Measurements from ENCODE around the gene ZBTB46. TPM values are rescaled to one million over a fixed set of nuclear protein-coding genes. Genes with fewer than 3 reads are reported as not detected.
"Not testable (repeated sequence)": the region's sequence is repeated elsewhere in the genome, so short reads cannot be mapped to it uniquely, and the experiment has no call there.

Gene ZBTB46
- total RNA-seq, 1 donor from 2014 or later, result 1.7 TPM

DNA sequence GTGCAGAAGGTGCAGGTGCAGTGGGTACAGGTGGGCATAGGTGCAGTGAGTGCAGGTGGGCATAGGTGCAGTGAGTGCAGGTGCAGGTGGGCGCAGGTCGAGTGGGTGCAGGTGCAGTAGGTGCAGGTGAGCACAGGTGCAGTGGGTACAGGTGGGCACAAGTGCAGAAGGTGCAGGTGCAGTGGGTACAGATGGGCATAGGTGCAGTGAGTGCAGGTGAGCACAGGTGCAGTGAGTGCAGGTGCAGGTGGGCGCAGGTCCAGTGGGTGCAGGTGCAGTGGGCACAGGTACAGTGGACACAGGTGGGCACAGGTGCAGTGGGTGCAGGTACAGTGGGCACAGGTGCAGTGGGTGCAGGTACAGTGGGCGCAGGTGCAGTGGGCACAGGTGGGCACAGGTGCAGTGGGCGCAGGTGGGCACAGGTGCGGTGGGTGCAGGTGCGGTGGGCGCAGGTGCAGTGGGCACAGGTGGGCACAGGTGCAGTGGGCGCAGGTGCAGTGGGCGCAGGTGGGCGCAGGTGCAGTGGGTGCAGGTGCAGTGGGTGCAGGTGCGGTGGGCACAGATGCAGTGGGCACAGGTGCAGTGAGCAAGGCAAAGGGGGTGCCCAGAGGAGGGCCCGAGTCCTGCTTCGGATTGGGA lies 15.3 kb downstream of the ZBTB46 start:
- DNase-seq (ENCODE audit: low spot score), result no peak

DNA sequence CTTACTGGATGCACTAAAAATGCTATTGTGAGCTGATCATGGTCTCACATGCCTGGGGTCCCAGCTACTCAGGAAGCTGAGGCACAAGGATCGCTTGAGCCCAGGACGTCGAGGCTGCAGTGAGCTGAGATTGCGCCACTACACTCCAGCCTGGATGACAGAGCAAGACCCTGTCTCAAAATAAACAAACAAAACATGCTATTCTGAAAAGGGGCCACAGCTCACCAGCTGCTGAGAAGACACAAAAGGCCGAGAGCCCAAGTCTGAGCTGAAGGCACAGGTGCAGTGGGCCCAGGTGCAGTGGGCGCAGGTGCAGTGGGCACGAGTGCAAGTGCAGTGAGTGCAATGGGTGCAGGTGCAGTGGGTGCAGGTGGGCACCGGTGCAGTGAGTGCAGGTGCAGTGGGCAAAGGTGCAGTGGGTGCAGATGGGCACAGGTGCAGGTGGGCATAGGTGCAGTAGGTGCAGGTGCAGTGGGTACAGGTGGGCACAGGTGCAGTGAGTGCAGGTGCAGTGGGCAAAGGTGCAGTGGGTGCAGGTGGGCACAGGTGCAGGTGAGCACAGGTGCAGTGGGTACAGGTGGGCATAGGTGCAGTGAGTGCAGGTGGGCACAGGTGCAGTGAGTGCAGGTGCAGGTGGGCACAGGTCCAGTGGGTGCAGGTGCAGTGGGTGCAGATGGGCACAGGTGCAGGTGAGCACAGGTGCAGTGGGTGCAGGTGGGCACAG lies 16.0 kb downstream of the ZBTB46 start:
- no peak for DNase-seq (ENCODE audit: low spot score)

DNA sequence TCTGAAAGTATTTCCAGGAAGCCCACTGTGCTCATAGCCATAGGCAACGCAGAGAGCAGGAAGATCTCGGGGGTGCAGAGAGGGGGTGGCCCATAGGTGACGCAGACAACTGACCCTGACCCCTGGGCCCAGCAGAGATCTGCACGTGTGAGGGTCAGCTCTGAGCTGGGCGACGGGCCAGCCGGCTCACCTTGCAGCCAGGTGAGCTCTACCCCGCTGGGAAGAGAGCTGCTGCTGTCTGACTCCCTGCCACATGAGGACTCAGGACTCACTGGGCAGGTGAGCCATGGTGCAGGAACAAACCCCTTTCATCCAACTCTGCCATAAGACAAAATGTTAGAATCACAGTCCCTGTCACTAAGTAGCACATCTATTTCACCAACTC lies 19.6 kb downstream of the ZBTB46 start:
- DNase-seq (ENCODE audit: low spot score), result no peak

DNA sequence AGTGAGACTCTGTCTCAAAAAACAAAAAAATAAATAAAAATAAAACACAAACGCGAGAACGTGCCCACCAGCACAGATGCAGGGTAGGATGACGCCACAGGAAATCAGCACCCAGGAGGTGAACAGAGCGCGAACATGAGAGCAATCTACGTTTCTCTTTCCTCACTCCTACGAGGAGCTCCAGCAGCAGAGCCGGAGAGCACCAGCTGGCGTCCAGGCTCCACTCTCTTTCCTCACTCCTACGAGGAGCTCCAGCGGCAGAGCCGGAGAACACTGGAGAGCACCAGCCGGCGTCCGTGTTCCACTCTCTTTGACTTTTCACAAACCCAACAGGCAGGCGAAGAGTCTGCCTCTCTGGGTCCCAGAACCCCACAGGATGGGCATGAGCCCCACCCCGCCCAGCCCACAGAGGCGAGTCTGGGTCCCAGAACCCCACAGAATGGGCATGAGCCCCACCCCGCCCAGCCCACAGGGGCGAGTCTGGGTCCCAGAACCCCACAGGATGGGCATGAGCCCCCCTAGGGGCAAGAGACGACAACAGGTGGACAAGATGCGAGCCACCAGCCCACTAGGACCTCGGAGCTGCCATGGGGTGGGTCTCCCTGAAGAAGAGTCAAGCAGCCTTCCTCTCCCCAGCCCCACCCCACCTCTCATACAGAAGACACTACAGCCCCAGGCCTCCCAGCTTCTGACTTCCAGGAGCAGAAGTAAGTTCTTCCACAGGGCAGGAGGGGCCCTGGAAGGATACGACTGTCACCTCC lies 20.2 kb downstream of the ZBTB46 start:
- no peak for DNase-seq (ENCODE audit: low spot score)

DNA sequence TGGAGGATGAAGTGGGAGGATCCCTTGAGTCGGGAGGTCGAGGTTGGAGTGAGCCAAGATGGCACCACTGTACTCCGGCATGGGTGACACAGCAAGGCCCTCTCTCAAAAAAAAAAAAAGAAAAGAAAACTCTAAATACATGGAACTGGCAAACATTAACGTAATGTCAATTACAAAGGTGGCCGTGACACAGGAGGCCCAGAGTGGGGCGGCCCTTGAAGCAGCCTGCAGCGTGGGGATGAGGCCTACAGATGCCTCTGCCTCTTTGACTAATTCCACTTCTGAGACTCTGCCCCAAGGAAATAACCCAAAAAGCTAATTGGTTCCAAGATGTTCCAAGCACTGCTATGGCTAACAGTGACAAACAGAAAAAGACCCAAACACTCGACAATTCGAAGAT lies 21.2 kb downstream of the ZBTB46 start:
- DNase-seq (ENCODE audit: low spot score), result no peak

DNA sequence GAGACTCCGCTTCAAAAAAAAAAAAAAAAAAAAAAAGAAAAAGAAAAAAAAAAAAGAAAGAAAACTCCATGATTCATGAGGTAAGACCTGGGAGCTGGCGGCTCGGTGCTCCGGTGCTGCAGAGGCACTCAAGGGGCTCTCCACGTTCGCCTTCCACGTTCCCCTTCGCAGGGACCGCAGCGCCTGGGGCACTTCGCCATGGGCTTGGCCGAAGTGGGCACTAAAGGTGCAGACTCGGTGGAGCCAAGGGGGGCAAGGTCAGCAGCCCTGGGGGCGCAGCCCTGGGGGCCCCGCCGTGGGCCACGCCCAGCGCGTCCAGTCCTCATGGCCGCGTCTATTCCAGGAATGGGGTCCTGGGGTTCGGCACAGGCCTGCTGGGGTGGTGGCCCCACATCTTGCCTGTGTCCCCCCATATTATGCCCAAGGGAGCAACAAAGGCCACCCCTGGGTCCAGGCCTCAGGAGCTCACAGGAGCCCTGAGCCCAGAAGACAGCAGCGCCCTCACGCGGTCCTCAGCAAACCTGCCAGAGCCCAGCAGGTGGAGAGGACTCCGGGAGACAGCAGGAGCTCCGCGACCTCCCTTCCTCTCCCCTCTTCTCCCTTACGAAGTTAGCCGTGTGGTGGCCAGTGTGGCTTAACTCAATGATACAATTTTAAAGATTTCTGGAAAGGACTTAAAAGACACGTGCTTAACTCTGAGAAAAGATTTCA lies 21.9 kb downstream of the ZBTB46 start:
- DNase-seq (ENCODE audit: low spot score), result no peak

DNA sequence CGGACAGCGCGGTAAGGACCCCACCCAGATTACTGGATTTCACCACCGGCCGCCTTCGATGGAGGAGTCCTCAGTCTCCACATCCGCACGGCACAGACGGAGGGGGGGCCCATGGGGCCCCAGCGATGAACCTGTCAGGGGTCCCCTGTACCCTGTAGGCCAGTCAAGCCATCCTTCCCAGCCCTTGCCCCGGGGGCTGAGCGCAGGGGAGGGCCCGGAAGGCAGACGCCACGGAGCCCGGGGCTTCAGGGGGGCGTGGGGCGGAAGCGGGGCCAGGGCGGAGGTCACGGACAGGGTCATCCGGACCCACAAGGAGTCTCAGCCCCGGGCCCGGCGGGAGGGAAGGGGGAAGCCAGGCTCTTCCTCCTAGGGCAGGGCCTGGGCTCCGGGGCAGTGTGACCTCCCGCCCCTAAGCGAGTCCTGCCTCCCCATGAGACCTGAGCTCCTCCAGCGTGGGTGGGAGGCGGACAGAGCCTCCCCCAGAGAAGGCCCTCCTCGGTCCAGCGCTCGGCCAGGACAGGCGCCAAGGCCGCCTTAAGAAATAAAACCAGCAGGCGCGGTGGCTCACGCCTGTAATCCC lies 22.8 kb downstream of the ZBTB46 start:
- no peak for DNase-seq (ENCODE audit: low spot score)

DNA sequence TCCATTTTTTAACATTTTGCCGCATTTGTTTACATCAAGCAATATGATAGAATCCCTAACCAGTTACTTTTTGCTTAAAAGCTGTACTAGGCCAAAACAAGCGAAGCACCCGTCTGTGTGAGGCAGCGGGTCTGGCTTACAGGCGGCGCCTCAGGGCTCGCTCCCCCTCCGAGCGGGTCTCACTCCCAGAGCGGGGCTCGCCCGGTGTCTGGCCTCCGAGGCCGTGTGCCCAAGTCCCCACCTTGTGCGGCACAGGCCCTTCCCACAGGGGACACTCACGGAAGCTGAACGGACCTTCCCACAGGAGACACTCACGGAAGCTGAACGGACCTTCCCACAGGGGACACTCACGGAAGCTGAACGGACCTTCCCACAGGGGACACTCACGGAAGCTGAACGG lies 23.4 kb downstream of the ZBTB46 start:
- no peak for DNase-seq (ENCODE audit: low spot score)

DNA sequence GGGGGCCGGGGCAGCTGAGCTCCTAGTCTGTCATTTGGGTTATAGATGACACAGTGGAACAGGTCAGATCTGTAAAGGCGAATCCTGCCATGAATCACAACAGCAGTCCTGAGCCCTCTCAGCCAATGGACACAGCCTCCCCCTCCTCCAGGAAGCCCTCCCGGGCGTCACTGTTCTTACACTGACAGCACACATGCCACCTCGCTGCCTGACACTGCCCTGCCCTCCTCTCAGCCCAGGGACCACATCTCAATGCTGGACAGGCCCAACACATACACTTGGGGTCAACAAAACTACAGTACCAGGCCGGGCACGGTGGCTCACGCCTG lies 26.8 kb downstream of the ZBTB46 start:
- no peak for DNase-seq (ENCODE audit: low spot score)

DNA sequence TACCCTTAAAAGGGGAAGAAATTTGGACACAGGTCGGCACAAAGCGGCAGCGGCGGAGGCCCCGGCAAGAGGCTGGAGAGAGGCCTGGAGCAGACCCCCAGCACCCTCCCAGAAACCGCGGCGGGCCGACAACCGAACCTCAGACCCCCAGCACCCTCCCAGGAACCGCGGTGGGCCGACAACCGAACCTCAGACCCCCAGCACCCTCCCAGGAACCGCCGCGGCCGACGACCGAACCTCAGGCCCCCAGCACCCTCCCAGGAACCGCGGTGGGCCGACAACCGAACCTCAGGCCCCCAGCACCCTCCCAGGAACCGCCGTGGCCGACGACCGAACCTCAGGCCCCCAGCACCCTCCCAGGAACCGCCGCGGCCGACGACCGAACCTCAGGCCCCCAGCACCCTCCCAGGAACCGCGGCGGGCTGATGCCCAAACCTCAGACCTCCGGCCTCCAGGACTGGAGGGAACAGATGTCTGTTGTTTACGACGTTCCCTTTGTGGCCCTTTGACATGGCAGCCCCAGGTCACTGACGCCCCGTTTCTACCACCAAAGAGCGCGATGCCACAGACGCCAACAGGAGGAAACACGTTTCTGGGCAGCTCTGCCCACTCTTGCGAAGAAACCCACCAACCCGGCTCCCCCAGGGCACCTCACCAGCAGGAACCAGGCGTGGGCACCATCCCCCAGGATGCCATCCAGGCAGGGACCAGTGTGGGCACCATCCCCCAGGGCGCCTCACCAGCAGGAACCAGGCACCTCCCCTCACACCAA lies 28.4 kb downstream of the ZBTB46 start:
- DNase-seq (ENCODE audit: low spot score), result no peak

DNA sequence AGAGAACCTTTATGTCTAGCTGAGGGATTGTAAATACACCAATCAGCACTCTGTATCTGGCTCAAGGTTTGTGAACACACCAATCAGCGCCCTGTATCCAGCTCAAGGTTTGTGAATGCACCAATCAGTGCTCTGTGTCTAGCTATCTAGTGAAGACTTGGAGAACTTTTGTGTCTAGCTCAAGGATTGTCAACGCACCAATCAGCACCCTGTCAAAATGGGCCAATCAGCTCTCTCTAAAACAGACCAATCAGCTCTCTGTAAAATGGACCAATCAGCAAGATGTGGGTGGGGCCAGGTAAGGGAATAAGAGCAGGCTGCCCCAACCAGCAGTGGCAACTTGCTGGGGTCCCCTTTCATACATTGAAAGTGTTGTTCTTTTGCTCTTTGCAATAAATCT lies 29.9 kb downstream of the ZBTB46 start:
- DNase-seq (ENCODE audit: low spot score), result not testable (repeated sequence)

DNA sequence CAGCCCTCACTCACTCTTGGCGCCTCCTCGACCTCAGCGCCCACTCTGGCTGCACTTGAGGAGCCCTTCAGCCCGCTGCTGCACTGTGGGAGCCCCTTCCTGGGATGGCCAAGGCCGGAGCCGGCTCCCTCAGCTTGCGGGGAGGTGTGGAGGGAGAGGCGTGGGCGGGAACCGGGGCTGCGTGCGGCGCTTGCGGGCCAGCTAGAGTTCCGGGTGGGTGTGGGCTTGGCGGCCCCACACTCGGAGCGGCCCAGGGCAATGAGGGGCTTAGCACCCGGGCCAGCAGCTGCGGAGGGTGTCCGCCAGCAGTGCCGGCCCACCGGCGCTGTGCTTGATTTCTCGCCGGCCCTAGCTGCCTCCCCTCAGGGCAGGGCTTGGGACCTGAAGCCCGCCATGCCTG lies 30.7 kb downstream of the ZBTB46 start:
- DNase-seq (ENCODE audit: low spot score), result not testable (repeated sequence)

DNA sequence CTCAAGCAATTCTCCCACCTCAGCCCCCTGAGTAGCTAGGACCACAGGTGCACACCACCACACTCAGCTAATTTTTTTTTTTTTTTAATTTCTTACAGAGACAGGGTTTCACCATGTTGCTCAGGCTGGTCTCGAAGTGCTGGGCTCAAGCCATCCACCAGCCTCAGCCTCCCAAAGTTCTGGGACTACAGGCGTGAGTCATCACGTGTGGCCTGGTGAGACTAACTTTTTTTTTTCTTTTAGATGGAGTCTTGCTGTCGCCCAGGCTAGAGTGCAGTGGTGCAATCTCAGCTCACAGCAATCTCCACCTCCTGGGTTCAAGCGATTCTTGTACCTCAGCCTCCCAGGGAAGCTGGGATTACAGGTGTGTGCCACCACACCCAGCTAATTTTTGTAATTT lies 31.9 kb downstream of the ZBTB46 start:
- DNase-seq (ENCODE audit: low spot score), result not testable (repeated sequence)

DNA sequence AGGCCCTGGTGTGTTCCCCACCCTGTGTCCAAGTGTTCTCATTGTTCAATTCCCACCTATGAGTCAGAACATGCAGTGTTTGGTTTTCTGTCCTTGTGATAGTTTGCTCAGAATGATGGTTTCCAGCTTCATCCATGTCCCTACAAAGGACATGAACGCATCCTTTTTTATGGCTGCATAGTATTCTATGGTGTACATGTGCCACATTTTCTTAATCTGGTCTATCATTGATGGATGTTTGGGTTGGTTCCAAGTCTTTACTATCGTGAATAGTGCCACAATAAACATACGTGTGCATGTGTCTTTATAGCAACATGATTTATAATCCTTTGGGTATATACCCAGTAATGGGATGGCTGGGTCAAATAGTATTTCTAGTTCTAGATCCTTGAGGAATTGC lies 33.9 kb downstream of the ZBTB46 start:
- not testable (repeated sequence) for DNase-seq (ENCODE audit: low spot score)

DNA sequence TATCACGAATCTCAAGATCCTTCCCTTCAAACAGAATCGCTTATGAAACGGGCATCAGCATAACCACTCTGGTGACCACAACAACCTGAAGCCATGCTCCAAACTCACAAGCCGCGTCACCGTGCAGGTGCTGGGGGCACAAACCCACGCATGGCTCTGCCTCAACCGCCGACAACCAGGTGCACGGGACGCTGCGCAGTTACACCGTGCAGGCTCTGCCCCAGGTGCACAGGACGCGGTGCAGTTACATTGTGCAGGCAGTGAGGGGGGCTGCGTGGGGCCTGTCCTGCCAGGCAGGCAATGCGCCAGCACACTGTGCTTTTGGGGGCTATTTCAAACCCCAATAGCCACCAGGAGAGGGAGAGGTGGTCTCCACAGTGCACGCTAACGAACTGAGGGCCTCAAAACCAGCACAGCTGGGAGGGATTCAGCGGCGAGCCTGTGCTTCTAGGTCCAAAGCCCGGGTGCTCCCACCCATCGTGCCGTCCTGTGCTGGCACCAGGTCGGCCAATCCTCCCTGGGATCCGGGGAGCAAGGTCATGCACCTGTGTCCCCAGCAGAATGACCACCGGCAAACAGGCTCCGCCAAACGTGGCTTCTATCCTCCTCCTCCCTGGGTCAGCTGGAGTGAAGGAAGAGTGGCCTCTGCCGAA lies 35.8 kb downstream of the ZBTB46 start:
- DNase-seq (ENCODE audit: low spot score), result no peak

DNA sequence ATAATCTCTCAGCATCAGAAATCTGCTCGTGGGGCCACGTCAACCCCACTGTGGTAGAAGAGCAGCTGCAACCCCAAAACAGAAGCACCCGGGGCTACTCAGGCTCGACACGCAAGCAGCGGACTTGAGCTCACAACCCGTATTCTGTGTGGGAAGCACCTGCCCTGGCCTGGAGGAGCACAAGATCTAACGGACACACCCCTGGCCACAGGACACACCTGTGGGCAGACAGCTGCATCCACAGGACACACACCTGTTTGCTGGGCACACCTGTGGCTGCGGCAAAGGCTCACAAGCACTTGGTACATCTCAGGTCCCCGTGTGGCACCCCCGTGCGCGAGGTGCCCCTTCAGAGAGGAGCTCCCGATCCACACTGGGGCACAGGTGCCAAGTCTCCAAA lies 36.5 kb downstream of the ZBTB46 start:
- DNase-seq (ENCODE audit: low spot score), result no peak

DNA sequence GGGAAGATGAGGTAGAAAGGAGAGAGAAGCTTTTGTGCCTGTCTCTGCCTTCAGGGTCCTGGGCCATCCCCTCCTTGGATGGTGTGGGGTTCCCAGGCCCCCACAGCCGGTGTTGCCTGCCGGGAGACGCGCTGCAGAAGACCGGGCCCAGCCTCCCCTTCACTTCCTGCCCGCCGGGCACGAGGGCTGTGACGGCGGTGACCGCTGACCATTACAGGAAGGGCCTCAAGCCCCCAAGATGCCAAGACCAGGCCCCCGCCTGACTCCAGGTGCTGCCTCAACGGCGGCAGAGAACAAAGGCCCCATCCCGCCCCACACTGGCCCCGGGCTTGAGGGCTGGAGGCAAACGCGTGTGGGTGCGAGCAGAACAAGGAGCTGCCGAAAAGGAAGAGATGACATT lies 38.2 kb downstream of the ZBTB46 start:
- DNase-seq (ENCODE audit: low spot score), result no peak

DNA sequence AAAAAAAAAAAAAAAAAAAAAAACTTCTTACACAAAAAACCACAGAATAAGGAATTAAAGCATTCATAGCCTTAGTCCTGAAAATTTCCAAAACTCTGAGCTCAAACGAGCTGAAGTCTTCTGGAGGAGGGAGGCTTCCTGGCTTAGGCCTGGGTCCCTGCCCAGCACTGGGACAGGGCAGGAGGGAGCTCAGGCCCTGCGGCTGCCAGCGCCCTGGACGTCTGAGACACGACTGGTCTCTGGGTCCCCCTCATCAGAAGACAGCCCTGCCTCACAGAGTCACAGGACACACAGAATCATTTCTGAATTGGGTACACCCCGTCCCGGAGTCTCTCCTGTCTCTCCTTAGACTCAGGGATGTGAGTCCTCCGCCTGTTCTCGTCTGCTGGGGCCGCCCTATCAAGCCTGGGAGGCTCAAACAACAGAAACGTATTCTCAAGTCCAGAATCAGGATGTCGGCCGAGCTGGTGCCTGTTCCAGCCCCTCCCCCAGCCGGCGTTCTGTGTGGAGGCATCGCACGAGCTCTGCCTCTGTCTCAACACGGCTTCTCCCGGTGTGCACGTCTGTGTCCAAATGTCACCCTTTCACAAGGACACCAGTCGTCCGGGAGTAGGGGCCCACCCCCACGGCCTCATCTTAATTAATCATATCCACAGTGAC lies 39.4 kb downstream of the ZBTB46 start:
- no peak for DNase-seq (ENCODE audit: low spot score)

DNA sequence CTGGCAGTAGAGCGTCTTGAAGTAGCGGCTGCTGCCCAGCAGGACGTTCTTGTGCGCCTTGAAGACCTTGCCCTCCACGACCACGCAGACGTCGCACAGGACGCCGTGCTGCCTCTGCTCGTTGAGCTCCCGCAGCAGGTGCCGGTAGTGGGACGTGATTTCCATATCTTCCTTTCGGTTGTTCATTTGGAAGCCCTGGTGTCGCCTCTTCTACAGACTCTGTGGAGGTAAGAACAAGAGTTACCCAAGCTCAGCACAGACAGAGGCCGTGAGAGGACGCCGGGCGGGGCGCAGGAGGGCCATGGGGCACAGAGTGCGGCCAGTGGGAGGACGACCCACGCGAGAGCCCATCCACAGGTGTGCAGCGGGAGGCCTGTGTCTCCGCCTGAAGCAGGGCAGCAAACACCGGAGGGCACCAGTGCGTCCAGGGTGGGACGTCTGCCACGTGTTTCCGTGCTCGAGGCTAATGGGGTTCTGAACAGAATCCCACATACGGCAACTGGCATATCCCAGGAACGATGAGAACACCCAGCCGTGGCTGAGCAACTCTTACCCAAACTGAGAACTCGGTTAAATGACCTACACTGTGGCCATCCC lies 40.4 kb downstream of the ZBTB46 start:
- DNase-seq (ENCODE audit: low spot score), result no peak

Data from umbilical cord (tissue), 2 donors.